Thyroid gland (tissue), 4 donors: Measurements from ENCODE around the gene DKK3.

Experiments used
- POLR2A ChIP-seq, 2 donors: fragments of 450-650 bp; IDR thresholded peaks; one replicate each; pipeline ENCODE4 v1.6.1; 2017; ENCODE audit warnings: antibody characterized with exemption in 2 of 2, mild to moderate bottlenecking in 2 of 2, moderate library complexity in 1 of 2
- TF ChIP-seq, protein P1 (sequence below), 6 experiments: fragments of 200-600 bp in 3 of 6; fragments of 450-650 bp in 3 of 6; sonication (generic) in 3 of 6; IDR thresholded peaks; one replicate each; pipeline ENCODE4 v1.5.1; 2016 to 2019; ENCODE audit warnings: antibody characterized with exemption in 6 of 6, mild to moderate bottlenecking in 2 of 6, inconsistent platforms in 1 of 6, moderate library complexity in 1 of 6

DNA sequence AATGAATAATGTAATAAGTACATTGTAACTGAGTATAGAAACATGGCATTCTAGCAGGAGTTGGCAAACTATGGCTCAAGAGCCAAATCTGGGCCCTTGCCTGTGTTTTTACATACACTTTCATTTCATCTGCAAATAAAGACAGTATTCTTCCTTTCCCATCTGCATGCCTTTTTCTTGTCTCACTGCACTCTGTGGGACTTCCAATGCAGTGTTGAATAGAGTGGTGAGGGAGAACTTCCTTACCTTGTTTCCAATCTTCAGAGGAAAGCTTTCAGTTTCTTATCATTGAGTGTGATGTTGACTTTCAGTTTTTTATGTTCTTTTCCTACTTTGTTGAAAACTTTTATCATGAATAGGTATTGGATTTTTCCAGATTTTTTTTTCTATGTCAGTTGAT, 84.6 kb downstream of the DKK3 start:
- TF ChIP-seq, protein P1, sequence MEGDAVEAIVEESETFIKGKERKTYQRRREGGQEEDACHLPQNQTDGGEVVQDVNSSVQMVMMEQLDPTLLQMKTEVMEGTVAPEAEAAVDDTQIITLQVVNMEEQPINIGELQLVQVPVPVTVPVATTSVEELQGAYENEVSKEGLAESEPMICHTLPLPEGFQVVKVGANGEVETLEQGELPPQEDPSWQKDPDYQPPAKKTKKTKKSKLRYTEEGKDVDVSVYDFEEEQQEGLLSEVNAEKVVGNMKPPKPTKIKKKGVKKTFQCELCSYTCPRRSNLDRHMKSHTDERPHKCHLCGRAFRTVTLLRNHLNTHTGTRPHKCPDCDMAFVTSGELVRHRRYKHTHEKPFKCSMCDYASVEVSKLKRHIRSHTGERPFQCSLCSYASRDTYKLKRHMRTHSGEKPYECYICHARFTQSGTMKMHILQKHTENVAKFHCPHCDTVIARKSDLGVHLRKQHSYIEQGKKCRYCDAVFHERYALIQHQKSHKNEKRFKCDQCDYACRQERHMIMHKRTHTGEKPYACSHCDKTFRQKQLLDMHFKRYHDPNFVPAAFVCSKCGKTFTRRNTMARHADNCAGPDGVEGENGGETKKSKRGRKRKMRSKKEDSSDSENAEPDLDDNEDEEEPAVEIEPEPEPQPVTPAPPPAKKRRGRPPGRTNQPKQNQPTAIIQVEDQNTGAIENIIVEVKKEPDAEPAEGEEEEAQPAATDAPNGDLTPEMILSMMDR (IDR thresholded peaks at IDR 0.05), result no peak
- TF ChIP-seq POLR2A (IDR thresholded peaks at IDR 0.05), result no peak
